Measurements from ENCODE around the gene NUBP2.

The NUBP2 gene

DNA sequence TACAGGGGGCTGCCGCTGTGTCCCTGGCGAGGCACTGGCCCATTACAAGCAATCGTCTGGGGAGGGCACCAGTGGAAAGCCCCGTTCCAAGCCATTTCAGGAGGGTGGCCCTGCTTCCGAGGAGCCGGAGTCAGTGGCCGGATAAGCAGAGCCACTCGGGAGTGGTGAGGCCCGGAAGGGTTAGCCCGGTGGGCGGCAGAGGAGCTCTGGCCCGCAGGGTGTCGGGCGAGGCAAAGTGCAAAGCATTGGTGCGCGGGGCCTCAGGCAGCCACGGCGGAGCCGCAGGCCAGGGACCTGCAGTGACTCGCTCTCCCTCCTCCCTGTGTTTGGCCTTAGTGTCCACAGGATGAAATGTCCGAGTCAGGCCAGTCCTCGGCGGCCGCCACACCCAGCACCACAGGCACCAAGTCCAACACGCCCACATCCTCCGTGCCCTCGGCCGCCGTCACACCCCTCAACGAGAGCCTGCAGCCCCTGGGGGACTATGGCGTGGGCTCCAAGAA lies 36.0 kb upstream of the NUBP2 start:
- Histone ChIP-seq H3K27me3 (ENCODE audit: insufficient read depth, low read depth, severe bottlenecking) (no peaks in the 10 kb centered on the region), H3K4me3 (ENCODE audit: low read depth, low read length) (no peak overlapping the region), H3K36me3 (peaks cover 47% of the 10 kb centered on the region), H3K9me3 (ENCODE audit: severe bottlenecking) (no peaks in the 10 kb centered on the region), H3K27ac (no peak overlapping the region)
- TF ChIP-seq CTCF (IDR thresholded peaks at IDR 0.05; ENCODE audit: low read depth, low read length) = no peak
- no peak for DNase-seq

DNA sequence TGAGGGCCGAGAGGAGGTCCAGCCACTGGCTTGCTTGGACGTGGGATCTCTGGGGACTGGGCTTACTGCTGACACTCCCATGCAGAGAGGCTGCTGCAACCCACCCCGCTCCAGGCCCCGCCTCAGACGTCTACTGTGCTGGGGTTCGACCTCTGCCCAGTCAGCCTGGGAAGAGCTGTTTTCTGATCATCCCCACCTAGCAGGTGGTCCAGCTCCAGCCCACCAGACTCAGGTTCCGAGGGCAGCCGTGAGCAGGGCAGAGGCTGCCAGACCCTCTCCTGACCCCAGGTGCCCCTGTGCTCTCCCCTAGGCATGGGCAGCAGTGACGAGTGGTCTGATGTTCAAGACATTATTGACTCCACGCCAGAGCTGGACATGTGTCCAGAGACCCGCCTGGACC lies 34.8 kb upstream of the NUBP2 start:
- Histone ChIP-seq H3K9me3 (ENCODE audit: severe bottlenecking) (no peaks in the 10 kb centered on the region), H3K27me3 (ENCODE audit: insufficient read depth, low read depth, severe bottlenecking) (no peaks in the 10 kb centered on the region), H3K36me3 (peaks cover 52% of the 10 kb centered on the region), H3K27ac (no peak overlapping the region), H3K4me3 (ENCODE audit: low read depth, low read length) (no peak overlapping the region)
- no peak for DNase-seq
- TF ChIP-seq CTCF (IDR thresholded peaks at IDR 0.05; ENCODE audit: low read depth, low read length) = no peak

DNA sequence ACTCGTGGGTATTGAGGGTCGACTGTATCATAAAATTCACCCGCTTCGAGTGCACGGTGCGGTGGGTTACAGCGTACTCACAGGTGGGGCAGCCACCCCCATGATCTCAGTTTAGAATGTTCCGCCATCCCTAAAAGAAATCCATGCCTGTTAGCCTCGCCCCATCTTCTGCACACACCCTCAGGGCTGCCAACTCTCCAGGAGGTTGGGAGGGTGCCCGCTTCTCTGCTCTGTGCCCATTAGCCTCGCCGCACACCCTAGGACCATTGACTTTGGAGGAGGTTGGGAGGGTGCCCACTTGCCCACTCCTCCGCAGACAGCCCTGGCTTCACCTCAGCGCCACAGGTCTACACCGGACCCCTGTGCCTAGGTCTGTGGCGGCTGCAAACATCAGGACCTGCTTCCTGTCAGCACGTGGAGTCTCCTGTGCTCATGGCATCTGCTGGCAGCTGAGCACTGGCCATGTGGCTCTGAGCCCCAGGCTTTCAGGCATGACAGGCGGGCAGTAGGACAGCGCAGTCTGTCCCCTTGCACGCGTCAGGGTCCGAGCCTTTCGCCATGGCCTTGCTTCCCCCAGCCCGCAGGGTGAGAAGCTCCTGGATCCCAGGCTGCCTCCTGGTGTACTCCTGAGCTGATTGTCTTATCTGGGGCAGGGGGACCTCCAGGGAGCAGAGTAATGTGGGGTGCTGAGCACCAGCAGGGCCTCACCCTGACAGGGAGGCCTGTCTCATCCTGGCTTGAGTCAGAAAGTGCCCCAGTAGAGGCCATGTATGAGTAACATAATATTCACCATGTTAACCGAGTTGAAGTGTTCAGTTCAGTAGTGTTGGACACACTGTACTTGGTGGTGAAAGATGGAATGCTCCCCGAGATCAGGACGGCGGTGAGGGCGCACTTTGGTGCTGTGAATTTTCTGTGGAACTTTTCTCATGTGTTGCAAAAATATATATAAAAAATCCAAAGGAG lies 33.3 kb upstream of the NUBP2 start:
- TF ChIP-seq CTCF (IDR thresholded peaks at IDR 0.05; ENCODE audit: low read depth, low read length) = no peak
- Histone ChIP-seq H3K36me3 (peaks cover 46% of the 10 kb centered on the region), H3K27ac (no peak overlapping the region), H3K4me3 (ENCODE audit: low read depth, low read length) (no peak overlapping the region), H3K9me3 (ENCODE audit: severe bottlenecking) (no peaks in the 10 kb centered on the region), H3K27me3 (ENCODE audit: insufficient read depth, low read depth, severe bottlenecking) (no peaks in the 10 kb centered on the region)
- no peak for DNase-seq

DNA sequence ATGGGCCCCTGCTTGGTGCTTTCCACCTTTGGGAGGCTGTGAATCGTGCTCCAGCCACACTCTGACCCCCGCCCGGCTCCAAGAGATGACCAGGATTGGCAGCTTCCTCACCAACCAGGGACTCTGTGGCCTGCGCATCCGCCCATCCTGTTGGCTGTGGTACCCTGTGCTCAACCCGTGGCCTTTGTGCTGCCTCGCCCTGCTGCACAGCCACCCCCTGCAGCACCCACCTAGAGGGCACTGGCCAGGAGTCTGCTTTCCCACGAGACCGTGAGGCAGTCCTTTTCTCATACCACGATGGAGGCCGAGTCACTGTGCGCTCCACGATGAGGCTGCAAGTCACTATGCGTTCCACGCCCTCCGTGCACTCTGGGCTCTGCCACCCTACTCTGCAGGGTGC lies 30.8 kb upstream of the NUBP2 start:
- DNase-seq = no peak
- no peak overlapping the region for H3K27ac ChIP-seq
- TF ChIP-seq CTCF (IDR thresholded peaks at IDR 0.05; ENCODE audit: low read depth, low read length) = no peak
- peaks cover 45% of the 10 kb centered on the region for H3K36me3 ChIP-seq
- no peaks in the 10 kb centered on the region for H3K9me3 ChIP-seq (ENCODE audit: severe bottlenecking)
- H3K27me3 ChIP-seq (ENCODE audit: insufficient read depth, low read depth, severe bottlenecking) = no peaks in the 10 kb centered on the region
- H3K4me3 ChIP-seq (ENCODE audit: low read depth, low read length) = no peak overlapping the region

DNA sequence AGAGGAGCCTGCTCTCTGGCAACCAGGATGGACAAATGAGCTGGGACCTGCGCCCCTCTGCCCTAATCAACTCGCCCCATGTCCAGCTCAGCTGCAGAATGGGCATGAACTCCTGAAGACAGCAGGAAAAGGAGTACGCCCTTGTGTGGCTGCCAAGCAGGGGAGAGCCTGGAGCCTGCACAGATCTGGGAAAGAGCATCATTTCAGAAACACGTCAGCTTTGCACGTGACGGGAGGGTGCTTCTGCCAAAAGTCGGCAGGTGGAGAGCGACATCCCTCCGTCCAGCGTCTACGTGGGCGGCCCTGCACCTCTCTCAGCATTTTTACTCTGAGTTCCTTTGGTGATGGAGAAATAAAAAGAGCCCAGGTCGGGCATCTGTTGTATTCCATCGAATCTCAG lies 29.9 kb upstream of the NUBP2 start:
- H3K36me3 ChIP-seq = peaks cover 43% of the 10 kb centered on the region
- no peak for TF ChIP-seq CTCF (IDR thresholded peaks at IDR 0.05; ENCODE audit: low read depth, low read length)

More for the DNA sequence above, 29.9 kb upstream of the NUBP2 start:
- no peaks in the 10 kb centered on the region for H3K9me3 ChIP-seq (ENCODE audit: severe bottlenecking)
- no peak for DNase-seq
- H3K27me3 ChIP-seq (ENCODE audit: insufficient read depth, low read depth, severe bottlenecking) = no peaks in the 10 kb centered on the region
- no peak overlapping the region for H3K4me3 ChIP-seq (ENCODE audit: low read depth, low read length)
- H3K27ac ChIP-seq = no peak overlapping the region
